CD8-positive, alpha-beta memory T cell (primary cell): Measurements from ENCODE around the gene CCBE1. TPM values are rescaled to one million over a fixed set of nuclear protein-coding genes. Genes with fewer than 3 reads are reported as not detected.
A peak's percentile ranks its signal among the peaks of the same experiment; 100 is the strongest.

Experiments
- CTCF ChIA-PET: fragments of 350-600 bp; sonication (Branson Sonifier 250); formaldehyde crosslinking; loops from one replicate; lab custom pipeline; 2021; ENCODE audit warnings: antibody characterized with exemption; lab: Charles Lee
- POLR2A ChIA-PET: fragments of 350-600 bp; sonication (Branson Sonifier 250); formaldehyde crosslinking; loops from one replicate; lab custom pipeline; 2021; ENCODE audit warnings: antibody characterized with exemption; lab: Charles Lee
- DNase-seq, 5 donors: peaks; one replicate each; pipeline versions ENCODE4 v3.0.0 to v3.0.0-alpha.2; 2020 to 2022; ENCODE audit warnings: mixed read lengths in 1 of 5
- H3K27ac ChIP-seq: one replicate; pipeline ENCODE4 v1.7.0; 2013; ENCODE audit warnings: low read depth, mild to moderate bottlenecking, low read length, moderate library complexity
- H3K27me3 ChIP-seq: 2 replicates; pipeline ENCODE4 v1.7.0; 2013; ENCODE audit warnings: low read length, mild to moderate bottlenecking; ENCODE audit not compliant: insufficient read depth, poor library complexity, severe bottlenecking
- H3K36me3 ChIP-seq: 2 replicates; pipeline ENCODE4 v1.7.0; 2013; ENCODE audit warnings: mild to moderate bottlenecking, low read length, moderate library complexity; ENCODE audit not compliant: insufficient read depth
- H3K4me1 ChIP-seq: 2 replicates; pipeline ENCODE4 v1.7.0; 2013; ENCODE audit warnings: mild to moderate bottlenecking, low read length, moderate library complexity; ENCODE audit not compliant: insufficient read depth
- H3K4me3 ChIP-seq: 2 replicates; pipeline ENCODE4 v1.7.0; 2013; ENCODE audit warnings: mild to moderate bottlenecking, low read length
- H3K9me3 ChIP-seq: 2 replicates; pipeline ENCODE4 v1.7.0; 2013; ENCODE audit warnings: mild to moderate bottlenecking, low read length
- H3K27ac Mint-ChIP-seq, 8 donors: one replicate each; pipeline ENCODE4 v1.8.0; 2020 to 2021; ENCODE audit warnings: mixed read lengths in 8 of 8, mild to moderate bottlenecking in 6 of 8, inconsistent platforms in 3 of 8, moderate library complexity in 3 of 8
- H3K27me3 Mint-ChIP-seq, 2 donors: one replicate each; pipeline ENCODE4 v1.8.0; 2020 to 2021; ENCODE audit warnings: mixed read lengths in 2 of 2, mild to moderate bottlenecking in 1 of 2, moderate library complexity in 1 of 2
- H3K36me3 Mint-ChIP-seq, 3 donors: one replicate each; pipeline ENCODE4 v1.8.0; 2020 to 2021; ENCODE audit warnings: mixed read lengths in 3 of 3, inconsistent platforms in 1 of 3, mild to moderate bottlenecking in 1 of 3
- H3K4me1 Mint-ChIP-seq, 3 donors: one replicate each; pipeline ENCODE4 v1.8.0; 2020 to 2021; ENCODE audit warnings: mixed read lengths in 3 of 3, inconsistent platforms in 1 of 3, mild to moderate bottlenecking in 1 of 3
- H3K4me3 Mint-ChIP-seq, 7 donors: one replicate each; pipeline ENCODE4 v1.8.0; 2020 to 2021; ENCODE audit warnings: mixed read lengths in 7 of 7, mild to moderate bottlenecking in 6 of 7, moderate library complexity in 4 of 7, inconsistent platforms in 2 of 7
- H3K9me3 Mint-ChIP-seq, 5 donors: one replicate each; pipeline ENCODE4 v1.8.0; 2020 to 2022; ENCODE audit warnings: mixed read lengths in 5 of 5, mild to moderate bottlenecking in 3 of 5, moderate library complexity in 2 of 5, inconsistent platforms in 1 of 5
- polyA plus RNA-seq: library from polyadenylated mRNA; unstranded; fragments of 300-500 nt; fragmentation: Illumina TruSeq; gene quantifications from one replicate; pipeline ENCODE4 v1.2.3, GENCODE V29; 2021
- total RNA-seq, 2 experiments: library from RNA; stranded (reverse); gene quantifications; one replicate each; pipeline ENCODE4 v1.2.3, GENCODE V29; 2021

CCBE1 gene
- total and polyA plus RNA-seq, 3 experiments from 2014 or later: not detected

- peaks cover 6% of the 10 kb centered on the region for H3K27me3 ChIP-seq
- H3K4me1 ChIP-seq: no peaks in the 10 kb centered on the region
- Mint-ChIP-seq H3K27me3 (peaks cover 36 to 38% of the 10 kb centered on the region in 2 donors), H3K4me1 (peaks cover 5 to 14% (median 5%) of the 10 kb centered on the region in 3 donors), H3K36me3 (no peaks in the 10 kb centered on the region), H3K9me3 (peaks cover 0 to 8% (median 0%) of the 10 kb centered on the region in 5 donors), H3K4me3 (no peak overlapping the region), H3K27ac (no peak overlapping the region)
- no peaks in the 10 kb centered on the region for H3K9me3 ChIP-seq
- no peak overlapping the region for H3K27ac ChIP-seq
- no peak for DNase-seq
- H3K36me3 ChIP-seq: no peaks in the 10 kb centered on the region
- H3K4me3 ChIP-seq: no peak overlapping the region
- CTCF ChIA-PET: no interaction called here
- POLR2A ChIA-PET: no interaction called here
Measured at GRCh38 chr18:59699750-59700534, 2.7 kb upstream of the CCBE1 start.

GRCh38 chr18:59699061-59699460 lies 1.8 kb upstream of the CCBE1 start:
- H3K4me1 Mint-ChIP-seq: peaks cover 5 to 14% (median 5%) of the 10 kb centered on the region in 3 donors
- Histone ChIP-seq H3K4me3 (no peak overlapping the region), H3K9me3 (no peaks in the 10 kb centered on the region), H3K36me3 (no peaks in the 10 kb centered on the region), H3K27me3 (peaks cover 6% of the 10 kb centered on the region), H3K4me1 (no peaks in the 10 kb centered on the region), H3K27ac (no peak overlapping the region)
- H3K27me3 Mint-ChIP-seq: peaks cover 39 to 46% of the 10 kb centered on the region in 2 donors
- H3K27ac Mint-ChIP-seq: no peak overlapping the region
- H3K9me3 Mint-ChIP-seq: peaks cover 0 to 8% (median 0%) of the 10 kb centered on the region in 5 donors
- no peak overlapping the region for H3K4me3 Mint-ChIP-seq
- DNase-seq: no peak
- ChIA-PET CTCF (no interaction called here), POLR2A (no interaction called here)
- H3K36me3 Mint-ChIP-seq: no peaks in the 10 kb centered on the region

- H3K27me3 ChIP-seq: peaks cover 6% of the 10 kb centered on the region
- peak overlapping the region in 1 of 7 donors; percentile 12 for H3K4me3 Mint-ChIP-seq
- H3K4me3 ChIP-seq: no peak overlapping the region
- peak overlapping the region in 1 of 8 donors; percentile 6 for H3K27ac Mint-ChIP-seq
- ChIA-PET POLR2A (no interaction called here), CTCF (no interaction called here)
- H3K27ac ChIP-seq: no peak overlapping the region
- H3K36me3 ChIP-seq: no peaks in the 10 kb centered on the region
- H3K4me1 Mint-ChIP-seq: peaks cover 5 to 14% (median 5%) of the 10 kb centered on the region in 3 donors
- peaks cover 39 to 54% of the 10 kb centered on the region in 2 donors for H3K27me3 Mint-ChIP-seq
- H3K9me3 ChIP-seq: no peaks in the 10 kb centered on the region
- DNase-seq: no peak
- H3K4me1 ChIP-seq: no peaks in the 10 kb centered on the region
- no peaks in the 10 kb centered on the region for H3K36me3 Mint-ChIP-seq
- peaks cover 0 to 8% (median 0%) of the 10 kb centered on the region in 5 donors for H3K9me3 Mint-ChIP-seq
Measured at GRCh38 chr18:59696311-59697235, 650 bp downstream of the CCBE1 start.

- no peaks in the 10 kb centered on the region for H3K4me1 ChIP-seq
- Mint-ChIP-seq H3K36me3 (no peaks in the 10 kb centered on the region), H3K9me3 (peaks cover 0 to 8% (median 0%) of the 10 kb centered on the region in 5 donors), H3K4me1 (peaks cover 5 to 14% (median 5%) of the 10 kb centered on the region in 3 donors), H3K27me3 (peaks cover 39 to 54% of the 10 kb centered on the region in 2 donors), H3K4me3 (no peak overlapping the region), H3K27ac (peak overlapping the region in 1 of 8 donors; percentile 55)
- no peaks in the 10 kb centered on the region for H3K36me3 ChIP-seq
- H3K9me3 ChIP-seq: no peaks in the 10 kb centered on the region
- CTCF ChIA-PET: no interaction called here
- POLR2A ChIA-PET: no interaction called here
- no peak overlapping the region for H3K27ac ChIP-seq
- DNase-seq: no peak
- H3K4me3 ChIP-seq: no peak overlapping the region
- peaks cover 6% of the 10 kb centered on the region for H3K27me3 ChIP-seq
Measured at GRCh38 chr18:59695551-59695950, 1.7 kb downstream of the CCBE1 start.

GRCh38 chr18:59694824-59695223 lies 2.4 kb downstream of the CCBE1 start:
- Mint-ChIP-seq H3K4me1 (peaks cover 5 to 14% (median 5%) of the 10 kb centered on the region in 3 donors), H3K9me3 (peaks cover 0 to 8% (median 0%) of the 10 kb centered on the region in 5 donors), H3K27me3 (peaks cover 33 to 56% of the 10 kb centered on the region in 2 donors), H3K27ac (no peak overlapping the region), H3K36me3 (no peaks in the 10 kb centered on the region), H3K4me3 (no peak overlapping the region)
- CTCF ChIA-PET: no interaction called here
- Histone ChIP-seq H3K4me1 (no peaks in the 10 kb centered on the region), H3K27ac (no peak overlapping the region), H3K36me3 (no peaks in the 10 kb centered on the region), H3K27me3 (peaks cover 6% of the 10 kb centered on the region), H3K4me3 (no peak overlapping the region), H3K9me3 (no peaks in the 10 kb centered on the region)
- POLR2A ChIA-PET: no interaction called here
- no peak for DNase-seq

- H3K27ac Mint-ChIP-seq: no peak overlapping the region
- H3K27me3 Mint-ChIP-seq: peaks cover 18 to 52% of the 10 kb centered on the region in 2 donors
- ChIA-PET POLR2A (no interaction called here), CTCF (no interaction called here)
- no peaks in the 10 kb centered on the region for H3K9me3 ChIP-seq
- no peaks in the 10 kb centered on the region for H3K36me3 ChIP-seq
- H3K4me3 Mint-ChIP-seq: no peak overlapping the region
- H3K27ac ChIP-seq: no peak overlapping the region
- no peaks in the 10 kb centered on the region for H3K36me3 Mint-ChIP-seq
- H3K4me1 ChIP-seq: no peaks in the 10 kb centered on the region
- no peak overlapping the region for H3K4me3 ChIP-seq
- H3K4me1 Mint-ChIP-seq: peaks cover 2 to 6% (median 5%) of the 10 kb centered on the region in 3 donors
- H3K9me3 Mint-ChIP-seq: peaks cover 0 to 8% (median 0%) of the 10 kb centered on the region in 5 donors
- peaks cover 6% of the 10 kb centered on the region for H3K27me3 ChIP-seq
- no peak for DNase-seq
Measured at GRCh38 chr18:59691996-59692395, 5.2 kb downstream of the CCBE1 start.

- Mint-ChIP-seq H3K36me3 (no peaks in the 10 kb centered on the region), H3K27ac (no peak overlapping the region), H3K9me3 (peaks cover 0 to 5% (median 0%) of the 10 kb centered on the region in 5 donors), H3K4me1 (peaks cover 0 to 2% (median 2%) of the 10 kb centered on the region in 3 donors), H3K27me3 (peaks cover 13 to 49% of the 10 kb centered on the region in 2 donors), H3K4me3 (no peak overlapping the region)
- H3K27ac ChIP-seq: no peak overlapping the region
- H3K4me3 ChIP-seq: no peak overlapping the region
- no peaks in the 10 kb centered on the region for H3K4me1 ChIP-seq
- POLR2A ChIA-PET: no interaction called here
- no peaks in the 10 kb centered on the region for H3K9me3 ChIP-seq
- peaks cover 5% of the 10 kb centered on the region for H3K27me3 ChIP-seq
- H3K36me3 ChIP-seq: no peaks in the 10 kb centered on the region
- no peak for DNase-seq
- CTCF ChIA-PET: no interaction called here
Measured at GRCh38 chr18:59690996-59691395, 6.2 kb downstream of the CCBE1 start.
